Psoas muscle (tissue), 8 donors: ENCODE data around the gene UXS1. TPM values are rescaled to one million over a fixed set of nuclear protein-coding genes. Genes with fewer than 3 reads are reported as not detected.

ENCODE experiments used
- ATAC-seq, 4 donors: fragments of 200-7000 bp; cut with Tn5 transposase; one replicate each; pipeline ENCODE4 v1.9.1; 2020; ENCODE audit warnings: moderate library complexity in 3 of 4, mild to moderate bottlenecking in 2 of 4
- DNase-seq, 2 donors: peaks; one replicate each; pipeline ENCODE4 v3.0.0-alpha.2; 2020
- H3K27ac ChIP-seq: fragments of 200-600 bp; one replicate; pipeline ENCODE4 v1.8.0; 2022
- H3K27me3 ChIP-seq, 3 donors: fragments of 200-600 bp in 1 of 3; one replicate each; pipeline versions ENCODE4 v1.6.1 to v1.8.0; 2013 to 2022; ENCODE audit warnings: low read length in 2 of 3, mild to moderate bottlenecking in 2 of 3, moderate library complexity in 1 of 3; ENCODE audit not compliant: insufficient read depth in 3 of 3
- H3K36me3 ChIP-seq, 2 donors: fragments of 200-600 bp in 1 of 2; one replicate each; pipeline versions ENCODE4 v1.6.1 to v1.8.0; 2013 to 2022; ENCODE audit warnings: low read depth in 1 of 2, mild to moderate bottlenecking in 1 of 2, moderate library complexity in 1 of 2; ENCODE audit not compliant: insufficient read depth in 1 of 2
- H3K4me1 ChIP-seq: fragments of 200-600 bp; one replicate; pipeline ENCODE4 v1.8.0; 2022
- H3K4me3 ChIP-seq: fragments of 200-600 bp; one replicate; pipeline ENCODE4 v1.8.0; 2022; ENCODE audit warnings: mild to moderate bottlenecking
- H3K9me3 ChIP-seq: fragments of 200-600 bp; one replicate; pipeline ENCODE4 v1.8.0; 2022
- CTCF ChIP-seq: fragments of 200-600 bp; IDR thresholded peaks from one replicate; pipeline ENCODE4 v1.8.0; 2022; ENCODE audit warnings: antibody characterized with exemption
- WGBS, 3 donors: extraction: QIAGEN DNeasy Blood & Tissue Kit; methylation state at CpG; one replicate each; pipeline versions ENCODE4 v1.1.6 to v1.1.7; 2013; 5-methylcytosine and 5-hydroxymethylcytosine counted together
- intact Hi-C, 2 donors: fragments of 100-400 bp; cut with DNase I; formaldehyde crosslinking; loops; one replicate each; pipeline versions ENCODE4 v1.11.0 to v1.14.2; 2022
- polyA plus RNA-seq, 3 donors: library from polyadenylated mRNA; stranded (reverse); fragments of 200-250 nt; gene quantifications; one replicate each; pipeline ENCODE4 v1.2.3, GENCODE V29; 2013
- total RNA-seq, 4 donors: library from RNA; stranded (reverse); fragmentation: NEBNext Ultra II Directional in 2 of 4; extraction: Animal tissue kit (Norgen Biotek cat#: 25700) in 2 of 4; gene quantifications; one replicate each; pipeline versions ENCODE4 v1.2.1 to v1.2.4, GENCODE V29; 2021 to 2023
- donor health status: healthy with polysubstance abuse.
- donor health status: DM: no; HTN: no; CAD: no; lungs with moderate emphysema.
- donor health status: Bipolar disorder and iron deficiency.
- donor health status: healthy.
- donor health status: DM: yes; HTN: yes; CAD: no.
- donor health status: DM: no; HTN: no; CAD: no.
- donor health status: DM: no; HTN: no; CAD: no.
- donor health status: DM: yes; HTN: yes; CAD: no.

The UXS1 gene
- total and polyA plus RNA-seq, 7 donors = 12.2 to 36.0 (median 22.5) TPM

DNA sequence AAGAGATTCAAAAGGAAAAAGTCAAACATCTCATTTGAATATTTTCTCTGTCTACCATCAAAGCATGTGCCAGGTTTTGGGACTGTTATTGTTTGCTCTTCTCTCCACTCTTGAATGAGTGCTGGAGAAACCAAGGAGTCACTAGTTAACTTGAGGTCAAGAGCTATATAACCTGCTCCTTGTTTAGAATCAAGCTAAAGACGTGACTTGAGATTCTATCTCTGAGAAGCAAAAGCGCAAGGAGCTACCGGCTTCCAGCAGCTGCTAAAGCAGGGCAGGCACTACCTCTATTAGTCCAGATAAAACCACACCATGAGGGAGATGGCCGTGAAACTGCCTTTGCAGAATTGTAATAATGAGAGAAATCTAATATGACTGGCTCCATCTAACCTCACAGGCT, 36.0 kb downstream of the UXS1 start:
- no peak overlapping the region for H3K27ac ChIP-seq
- no peak for ATAC-seq
- H3K4me1 ChIP-seq = no peaks in the 10 kb centered on the region
- no peak overlapping the region for H3K4me3 ChIP-seq
- intact Hi-C loops = no loop called here
- TF ChIP-seq CTCF = no peak
- H3K36me3 ChIP-seq = peaks cover 3 to 31% of the 10 kb centered on the region in 2 donors
- DNase-seq = no peak
- peaks cover 4% of the 10 kb centered on the region for H3K9me3 ChIP-seq
- 94 to 96% (median 94%) methylated on average over 4 of the region's 4 CpGs for WGBS, 3 donors
- H3K27me3 ChIP-seq = no peaks in the 10 kb centered on the region

DNA sequence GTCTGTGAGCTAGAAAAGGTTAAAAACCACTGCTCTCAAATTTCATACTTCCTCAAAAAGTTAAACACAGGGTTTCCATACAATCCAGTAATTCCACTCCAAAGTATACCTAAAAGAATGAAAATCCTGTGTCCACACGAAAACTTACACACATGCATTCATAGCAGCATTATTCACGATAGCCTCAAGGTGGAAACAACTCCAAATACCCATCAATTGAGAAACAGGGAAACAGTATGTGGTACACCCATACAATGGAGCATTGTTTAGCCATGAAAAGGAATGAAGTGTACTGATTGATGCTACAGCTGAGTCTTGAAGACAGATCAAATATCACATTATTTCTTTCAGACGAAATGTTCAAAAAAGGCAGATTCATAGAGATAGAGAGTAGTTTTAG, 36.7 kb downstream of the UXS1 start:
- Histone ChIP-seq H3K27me3 (no peaks in the 10 kb centered on the region), H3K27ac (no peak overlapping the region), H3K4me3 (no peak overlapping the region), H3K9me3 (peaks cover 4% of the 10 kb centered on the region), H3K36me3 (peaks cover 3 to 28% of the 10 kb centered on the region in 2 donors), H3K4me1 (no peaks in the 10 kb centered on the region)
- intact Hi-C loops = no loop called here
- TF ChIP-seq CTCF = no peak
- ATAC-seq (no peak), DNase-seq (no peak)
- 83 to 89% (median 87%) methylated on average over 3 of the region's 3 CpGs for WGBS, 3 donors

GRCh38 chr2:106156305-106157296, 37.5 kb downstream of the UXS1 start:
- no peak for DNase-seq
- no peak for ATAC-seq
- no peak for TF ChIP-seq CTCF
- Histone ChIP-seq H3K4me3 (no peak overlapping the region), H3K4me1 (no peaks in the 10 kb centered on the region), H3K9me3 (peaks cover 4% of the 10 kb centered on the region), H3K27me3 (no peaks in the 10 kb centered on the region), H3K36me3 (peaks cover 3 to 28% of the 10 kb centered on the region in 2 donors), H3K27ac (no peak overlapping the region)
- WGBS, 3 donors = 94 to 96% (median 96%) methylated on average over 10 of the region's 10 CpGs
- intact Hi-C loops = no loop called here

DNA sequence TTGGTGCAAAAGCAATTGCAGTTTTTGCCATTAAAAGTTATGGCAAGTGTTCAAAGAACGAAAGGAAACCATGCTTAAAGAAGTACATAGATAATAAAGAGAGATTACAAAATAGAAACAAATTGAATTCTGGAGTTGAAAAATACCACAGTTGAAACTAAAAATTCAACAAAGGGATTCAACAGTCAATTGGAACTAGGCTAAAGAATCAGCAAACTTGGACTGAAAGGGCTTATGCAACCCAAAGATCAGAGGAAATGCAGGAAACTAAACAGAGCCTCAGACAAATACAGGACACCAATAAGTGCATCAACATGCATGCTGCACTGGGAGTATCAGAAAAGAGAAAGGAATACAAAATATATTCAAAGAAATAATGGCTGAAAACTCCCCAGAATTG, 40.3 kb downstream of the UXS1 start:
- Histone ChIP-seq H3K27me3 (no peaks in the 10 kb centered on the region), H3K36me3 (peaks cover 7 to 17% of the 10 kb centered on the region in 2 donors), H3K4me3 (no peak overlapping the region), H3K9me3 (peaks cover 4% of the 10 kb centered on the region), H3K4me1 (no peaks in the 10 kb centered on the region), H3K27ac (no peak overlapping the region)
- WGBS, 3 donors = 92 to 100% (median 97%) methylated on average over 1 of the region's 1 CpG
- DNase-seq = no peak
- no peak for TF ChIP-seq CTCF
- ATAC-seq = no peak
- intact Hi-C loops = no loop called here
